HCT116 (cell line): ENCODE measurements around the gene DPP4. TPM values are rescaled to one million over a fixed set of nuclear protein-coding genes. Genes with fewer than 3 reads are reported as not detected.

Experiments used
- ATAC-seq: fragments of 200-7000 bp; cut with Tn5 transposase; 2 replicates; pipeline ENCODE4 v1.9.1; 2020; ENCODE audit warnings: mild to moderate bottlenecking, moderate library complexity
- BruUV-seq: library from RNA; stranded (reverse); fragments of 400-500 nt; replicated peaks from 2 replicates; lab custom pipeline; 2021; lab: Mats Ljungman, UMichigan
- CTCF ChIA-PET: fragments of 300-600 bp; sonication (Branson Sonifier 250); formaldehyde crosslinking; loops from one replicate; lab custom pipeline; 2021; ENCODE audit warnings: antibody characterized with exemption; lab: Charles Lee
- POLR2A ChIA-PET: fragments of 300-600, 350-600 bp; sonication (Branson Sonifier 250); formaldehyde crosslinking; loops from one replicate; lab custom pipeline; 2021; ENCODE audit warnings: antibody characterized with exemption; lab: Charles Lee
- RAD21 ChIA-PET, 2 experiments: fragments of 300-600 bp; sonication (Branson Sonifier 250); formaldehyde crosslinking; loops; one replicate each; lab custom pipeline; 2023; ENCODE audit warnings: low total read pairs in 2 of 2; ENCODE audit not compliant: uncharacterized antibody in 2 of 2, unreplicated experiment in 2 of 2, low non-redundant PET in 1 of 2; lab: Charles Lee
- DNase-seq: peaks from one replicate; pipeline ENCODE4 v3.0.0-alpha.2; 2010; ENCODE audit warnings: low read depth, low spot score
- H2AFZ ChIP-seq: fragments of 200-600 bp; shearing (Covaris generic), sonication (generic); 2 replicates; pipeline ENCODE4 v1.6.1; 2017; ENCODE audit warnings: low read depth, mixed run types, mixed read lengths, antibody characterized with exemption, low read length; ENCODE audit not compliant: poor library complexity, severe bottlenecking
- H3K27ac ChIP-seq: 2 replicates; pipeline ENCODE4 v1.5.1; 2012; ENCODE audit warnings: low read depth, low read length
- H3K27me3 ChIP-seq: fragments of 200-600 bp; sonication (generic); 2 replicates; pipeline ENCODE4 v1.6.1; 2016; ENCODE audit warnings: mixed run types, low read length, mixed read lengths; ENCODE audit not compliant: insufficient read depth
- H3K36me3 ChIP-seq, 2 experiments: fragments of 200-500 bp in 1 of 2; fragments of 200-600 bp in 1 of 2; sonication (Bioruptor generic) in 1 of 2; sonication (generic) in 1 of 2; 2 replicates each; pipeline versions ENCODE4 v1.5.1 to v1.6.1; 2014 to 2016; ENCODE audit warnings: low read length in 2 of 2, inconsistent platforms in 1 of 2, mixed read lengths in 1 of 2, mixed run types in 1 of 2; ENCODE audit not compliant: insufficient read depth in 2 of 2, control insufficient read depth in 1 of 2
- H3K4me1 ChIP-seq, 2 experiments: fragments of 200-600 bp in 1 of 2; sonication (generic) in 1 of 2; 2 replicates each; pipeline versions ENCODE4 v1.5.1 to v1.6.1; 2012 to 2017; ENCODE audit warnings: low read length in 2 of 2, inconsistent platforms in 1 of 2, mild to moderate bottlenecking in 1 of 2, mixed read lengths in 1 of 2, mixed run types in 1 of 2, moderate library complexity in 1 of 2; ENCODE audit not compliant: insufficient read depth in 2 of 2, control insufficient read depth in 1 of 2
- H3K4me2 ChIP-seq: fragments of 200-600 bp; sonication (generic); 2 replicates; pipeline ENCODE4 v1.6.1; 2017; ENCODE audit warnings: mixed run types, low read length, mixed read lengths
- H3K4me3 ChIP-seq, 2 experiments: fragments of 200-600 bp in 1 of 2; sonication (generic) in 1 of 2; replicated peaks in 1 of 2; 2 replicates each; pipeline ENCODE4 v1.5.1; 2011 to 2016; ENCODE audit warnings: low read length in 2 of 2, control low read depth in 1 of 2, low read depth in 1 of 2, mild to moderate bottlenecking in 1 of 2, mixed read lengths in 1 of 2, mixed run types in 1 of 2
- H3K79me2 ChIP-seq: fragments of 200-600 bp; sonication (generic); 2 replicates; pipeline ENCODE4 v1.6.1; 2017; ENCODE audit warnings: mild to moderate bottlenecking, mixed run types, low read length, moderate library complexity, mixed read lengths; ENCODE audit not compliant: insufficient read depth
- H3K9ac ChIP-seq: fragments of 200-600 bp; sonication (generic); 2 replicates; pipeline ENCODE4 v1.6.1; 2016; ENCODE audit warnings: low read length, mixed read lengths
- H3K9me2 ChIP-seq: fragments of 200-600 bp; sonication (generic), shearing (Covaris generic); 2 replicates; pipeline ENCODE4 v1.6.1; 2017; ENCODE audit warnings: mixed run types, mild to moderate bottlenecking, moderate library complexity; ENCODE audit not compliant: insufficient read depth
- H3K9me3 ChIP-seq, 2 experiments: fragments of 200-500 bp in 1 of 2; fragments of 200-600 bp in 1 of 2; sonication (Bioruptor generic) in 1 of 2; sonication (generic) in 1 of 2; 2 replicates each; pipeline ENCODE4 v1.6.1; 2014 to 2017; ENCODE audit warnings: low read length in 2 of 2, mixed read lengths in 2 of 2, inconsistent platforms in 1 of 2, low read depth in 1 of 2, mild to moderate bottlenecking in 1 of 2, mixed run types in 1 of 2, moderate library complexity in 1 of 2; ENCODE audit not compliant: control insufficient read depth in 1 of 2, insufficient read depth in 1 of 2
- H4K20me1 ChIP-seq: fragments of 200-600 bp; sonication (generic), shearing (Covaris generic); 2 replicates; pipeline ENCODE4 v1.6.1; 2017; ENCODE audit warnings: mixed run types, mild to moderate bottlenecking, moderate library complexity; ENCODE audit not compliant: insufficient read depth
- ATF3 ChIP-seq: IDR thresholded peaks from 2 replicates; pipeline ENCODE4 v1.6.1; 2012
- EGR1 ChIP-seq: IDR thresholded peaks from 2 replicates; pipeline ENCODE4 v1.6.1; 2012; ENCODE audit warnings: low read depth
- ELF1 ChIP-seq: IDR thresholded peaks from 2 replicates; pipeline ENCODE4 v1.6.1; 2012; ENCODE audit warnings: low read depth, borderline replicate concordance
- EZH2phosphoT487 ChIP-seq: fragments of 200-600 bp; IDR thresholded peaks from 2 replicates; pipeline ENCODE4 v1.6.1; 2018; ENCODE audit warnings: antibody characterized with exemption, borderline replicate concordance
- FOSL1 ChIP-seq: IDR thresholded peaks from 2 replicates; pipeline ENCODE4 v1.6.1; 2012; ENCODE audit warnings: low read depth
- MAX ChIP-seq: IDR thresholded peaks from 2 replicates; pipeline ENCODE4 v1.6.1; 2012
- POLR2A ChIP-seq: IDR thresholded peaks from 2 replicates; pipeline ENCODE4 v1.7.0; 2011; ENCODE audit warnings: borderline replicate concordance; ENCODE audit not compliant: insufficient read depth, insufficient read length; ENCODE audit errors: extremely low read depth
- POLR2AphosphoS5 ChIP-seq: IDR thresholded peaks from 2 replicates; pipeline ENCODE4 v1.6.1; 2011; ENCODE audit warnings: mild to moderate bottlenecking, low read depth, low read length, moderate library complexity
- SRF ChIP-seq: IDR thresholded peaks from 2 replicates; pipeline ENCODE4 v1.6.1; 2012; ENCODE audit warnings: low read depth
- TCF7L2 ChIP-seq: IDR thresholded peaks from 2 replicates; pipeline ENCODE4 v1.7.0; 2011; ENCODE audit warnings: borderline replicate concordance, inconsistent platforms; ENCODE audit not compliant: insufficient read depth, insufficient read length; ENCODE audit errors: extremely low read depth
- YY1 ChIP-seq: IDR thresholded peaks from 2 replicates; pipeline ENCODE4 v1.6.1; 2011; ENCODE audit warnings: low read length, low read depth, moderate library complexity, mild to moderate bottlenecking; ENCODE audit not compliant: insufficient replicate concordance; ENCODE audit errors: extremely low read depth
- ZNF274 ChIP-seq: fragments of 200-500 bp; sonication (Bioruptor generic); IDR thresholded peaks from 2 replicates; pipeline ENCODE4 v1.6.1; 2014; ENCODE audit warnings: mild to moderate bottlenecking, low read depth, low read length, inconsistent platforms
- intact Hi-C: fragments of 100-400 bp; cut with micrococcal nuclease; formaldehyde crosslinking; loops from 2 replicates; pipeline ENCODE4 v1.10.0; 2022
- total RNA-seq: library from RNA; stranded (reverse); gene quantifications from one replicate; pipeline ENCODE4 v1.2.1, GENCODE V29; 2021; ENCODE audit not compliant: unreplicated experiment

DPP4 gene
- total RNA-seq, 1 experiment from 2014 or later, result 3.6 TPM

- no peaks in the 10 kb centered on the region for H3K9me2 ChIP-seq
- DNase-seq, result no peak
- no peak for ATAC-seq
- H4K20me1 ChIP-seq, result no peaks in the 10 kb centered on the region
- BruUV-seq, result no TSS peak
- no peak overlapping the region for H3K4me3 ChIP-seq
- H3K4me2 ChIP-seq, result no peak overlapping the region
- H3K9me3 ChIP-seq, result no peaks in the 10 kb centered on the region
- no peaks in the 10 kb centered on the region for H3K36me3 ChIP-seq
- H3K4me1 ChIP-seq, result no peaks in the 10 kb centered on the region
- no peaks in the 10 kb centered on the region for H3K27me3 ChIP-seq
- H3K9ac ChIP-seq, result no peak overlapping the region
- ChIA-PET CTCF (interaction anchor here (0.6 to 4.4 kb wide), 3 partner anchors 175 to 361 kb away, joined by 3 to 59 read pairs (median 4); no protein-coding TSS in a partner anchor), RAD21 (interaction anchor here in 1 of 2 experiments (1.5 kb wide), 1 partner anchor 361 kb away, joined by 4 read pairs; no protein-coding TSS in a partner anchor), POLR2A (no interaction called here)
- intact Hi-C loops, result loop anchor here (5.0 kb wide), 1 partner anchor 174 kb away; no protein-coding TSS in a partner anchor
- H2AFZ ChIP-seq, result no peak overlapping the region
- no peak overlapping the region for H3K27ac ChIP-seq
- TF ChIP-seq FOSL1 (no peak), ATF3 (no peak), TCF7L2 (no peak), EGR1 (no peak), ZNF274 (no peak), YY1 (no peak), EZH2phosphoT487 (no peak), MAX (no peak), POLR2A (no peak), ELF1 (no peak), SRF (no peak), POLR2AphosphoS5 (no peak)
- H3K79me2 ChIP-seq, result no peaks in the 10 kb centered on the region
Observed at GRCh38 chr2:161947836-161948235, 126.2 kb downstream of the DPP4 start.
